Left lobe of liver (tissue), 2 donors: ENCODE results near the gene PARP12. TPM values are rescaled to one million over a fixed set of nuclear protein-coding genes. Genes with fewer than 3 reads are reported as not detected.
"Not testable (repeated sequence)": the region's sequence is repeated elsewhere in the genome, so short reads cannot be mapped to it uniquely, and the experiment has no call there.

Experiments used
- ATAC-seq: fragments of 200-7000 bp; cut with Tn5 transposase; one replicate; pipeline ENCODE4 v1.9.1; 2020; ENCODE audit warnings: mild to moderate bottlenecking, moderate library complexity
- DNase-seq: peaks from one replicate; pipeline ENCODE4 v3.0.0-alpha.2; 2020; ENCODE audit warnings: low spot score
- total RNA-seq: library from RNA; stranded (reverse); gene quantifications from one replicate; pipeline ENCODE4 v1.2.1, GENCODE V29; 2021
- donor health status: DM: no; HTN: no; CAD: no; lungs with moderate emphysema.
- donor health status: DM: no; HTN: yes; CAD: no.

The PARP12 gene, protein sequence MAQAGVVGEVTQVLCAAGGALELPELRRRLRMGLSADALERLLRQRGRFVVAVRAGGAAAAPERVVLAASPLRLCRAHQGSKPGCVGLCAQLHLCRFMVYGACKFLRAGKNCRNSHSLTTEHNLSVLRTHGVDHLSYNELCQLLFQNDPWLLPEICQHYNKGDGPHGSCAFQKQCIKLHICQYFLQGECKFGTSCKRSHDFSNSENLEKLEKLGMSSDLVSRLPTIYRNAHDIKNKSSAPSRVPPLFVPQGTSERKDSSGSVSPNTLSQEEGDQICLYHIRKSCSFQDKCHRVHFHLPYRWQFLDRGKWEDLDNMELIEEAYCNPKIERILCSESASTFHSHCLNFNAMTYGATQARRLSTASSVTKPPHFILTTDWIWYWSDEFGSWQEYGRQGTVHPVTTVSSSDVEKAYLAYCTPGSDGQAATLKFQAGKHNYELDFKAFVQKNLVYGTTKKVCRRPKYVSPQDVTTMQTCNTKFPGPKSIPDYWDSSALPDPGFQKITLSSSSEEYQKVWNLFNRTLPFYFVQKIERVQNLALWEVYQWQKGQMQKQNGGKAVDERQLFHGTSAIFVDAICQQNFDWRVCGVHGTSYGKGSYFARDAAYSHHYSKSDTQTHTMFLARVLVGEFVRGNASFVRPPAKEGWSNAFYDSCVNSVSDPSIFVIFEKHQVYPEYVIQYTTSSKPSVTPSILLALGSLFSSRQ
- total RNA-seq, result 17.8 TPM

DNA sequence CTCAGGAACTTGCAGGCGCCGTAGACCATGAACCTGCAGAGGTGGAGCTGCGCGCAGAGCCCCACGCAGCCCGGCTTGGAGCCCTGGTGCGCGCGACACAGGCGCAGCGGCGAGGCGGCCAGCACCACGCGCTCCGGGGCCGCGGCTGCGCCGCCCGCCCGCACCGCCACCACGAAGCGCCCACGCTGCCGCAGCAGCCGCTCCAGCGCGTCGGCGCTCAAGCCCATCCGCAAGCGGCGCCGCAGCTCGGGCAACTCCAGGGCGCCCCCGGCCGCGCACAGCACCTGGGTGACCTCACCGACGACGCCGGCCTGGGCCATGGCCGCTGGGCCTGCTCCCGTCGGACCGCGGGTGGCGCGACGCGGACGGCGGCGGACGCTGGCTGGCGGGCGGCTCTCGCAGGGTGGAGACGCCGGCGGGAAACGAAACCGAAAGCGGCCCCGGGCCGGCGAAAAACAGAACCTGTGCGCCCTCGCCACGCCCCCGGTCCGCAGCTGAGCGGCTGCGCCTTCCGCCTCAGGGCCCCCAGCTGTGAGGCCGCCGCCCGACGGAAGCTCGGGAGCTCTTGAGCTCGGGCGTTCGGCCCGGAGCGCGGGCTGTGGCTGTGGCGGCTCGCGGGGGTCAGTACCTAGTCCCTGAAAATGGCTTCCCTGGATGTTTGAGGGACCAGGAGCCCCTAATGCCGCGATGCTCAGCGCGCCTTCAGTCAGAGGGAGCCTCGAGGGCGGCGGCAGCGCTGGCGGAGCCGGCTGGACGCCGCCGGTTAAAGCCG lies at the start of gene PARP12:
Gene PARP12 (minus strand): TSS at position 424 of the 772 bp plus-strand sequence. CDS start 104 bp downstream, at position 320.
- peak; percentile 94 for DNase-seq
- ATAC-seq, result peak; percentile 90

DNA sequence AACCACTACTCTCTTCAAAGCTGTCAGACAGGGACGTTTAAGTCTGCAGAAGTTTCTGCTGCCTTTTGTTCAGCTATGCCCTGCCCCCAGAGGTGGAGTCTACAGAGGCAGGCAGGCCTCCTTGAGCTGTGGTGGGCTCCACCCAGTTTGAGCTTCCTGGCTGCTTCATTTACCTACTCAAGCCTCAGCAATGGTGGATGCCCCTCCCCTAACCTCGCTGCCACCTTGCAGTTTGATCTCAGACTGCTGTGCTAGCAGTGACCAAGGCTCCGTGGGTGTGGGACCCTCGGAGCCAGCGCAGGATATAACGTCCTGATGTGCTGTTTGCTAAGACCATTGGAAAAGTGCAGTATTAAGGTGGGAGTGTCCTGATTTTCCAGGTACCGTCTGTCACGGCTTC lies 46.0 kb upstream of the PARP12 start:
- not testable (repeated sequence) for DNase-seq, ATAC-seq

DNA sequence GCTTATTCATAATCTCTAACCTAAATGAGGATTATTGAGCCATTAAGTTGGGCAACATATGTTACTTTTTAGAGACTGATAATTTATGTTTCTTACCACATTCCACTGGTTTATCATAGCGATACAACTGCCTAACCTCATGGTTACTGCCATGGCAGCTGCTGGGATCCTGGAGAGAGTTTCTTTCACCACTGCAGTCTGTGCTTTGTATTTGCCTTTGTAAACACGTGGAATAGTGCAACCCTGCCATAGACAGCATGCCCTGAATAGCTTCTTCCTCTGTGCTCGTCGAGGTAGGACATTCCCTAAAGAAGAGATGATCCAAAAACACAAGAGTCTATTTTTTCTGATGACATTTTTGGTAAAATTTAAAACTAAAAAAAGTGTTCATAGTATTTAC lies 33.7 kb upstream of the PARP12 start:
- ATAC-seq (no peak), DNase-seq (no peak)

DNA sequence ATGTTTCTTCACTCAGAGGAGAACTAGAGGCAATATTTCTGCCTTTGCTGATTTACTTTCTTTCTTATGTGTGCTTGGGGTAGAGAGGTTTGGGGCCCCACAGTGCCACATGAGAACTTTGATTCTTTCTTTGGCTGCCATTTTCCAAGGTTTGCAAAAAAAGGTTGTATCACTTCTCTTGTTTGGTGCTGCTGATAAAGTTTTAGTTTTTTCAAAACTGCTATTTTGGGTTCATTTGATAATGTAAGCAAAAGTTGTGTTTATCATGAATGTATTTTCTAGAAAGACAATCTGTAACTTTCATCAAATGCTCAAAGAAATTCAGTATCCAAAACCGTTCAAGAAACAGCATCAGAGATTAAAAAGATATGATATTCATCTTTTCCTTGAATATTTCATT lies 30.6 kb upstream of the PARP12 start:
- DNase-seq, result no peak
- ATAC-seq, result no peak

DNA sequence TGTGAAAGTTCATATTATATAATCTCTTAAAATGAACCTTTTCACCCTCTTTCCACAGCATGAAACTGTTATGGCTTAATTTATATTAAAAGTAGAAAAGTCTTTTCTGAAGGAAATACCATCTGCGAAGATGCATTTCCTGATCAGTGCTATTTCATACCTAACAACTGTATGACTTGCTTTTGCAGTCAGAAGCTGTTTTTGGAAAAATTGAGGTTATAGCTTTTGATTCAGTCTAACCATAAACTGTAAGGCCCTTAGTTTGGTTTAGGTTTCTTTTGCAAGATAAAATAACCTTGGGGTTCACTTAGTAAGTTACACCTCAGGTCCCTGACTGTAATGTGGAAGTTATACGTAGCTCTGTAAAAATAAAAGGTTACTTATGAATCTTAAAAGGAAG lies 22.7 kb upstream of the PARP12 start:
- DNase-seq, result no peak
- ATAC-seq, result no peak

DNA sequence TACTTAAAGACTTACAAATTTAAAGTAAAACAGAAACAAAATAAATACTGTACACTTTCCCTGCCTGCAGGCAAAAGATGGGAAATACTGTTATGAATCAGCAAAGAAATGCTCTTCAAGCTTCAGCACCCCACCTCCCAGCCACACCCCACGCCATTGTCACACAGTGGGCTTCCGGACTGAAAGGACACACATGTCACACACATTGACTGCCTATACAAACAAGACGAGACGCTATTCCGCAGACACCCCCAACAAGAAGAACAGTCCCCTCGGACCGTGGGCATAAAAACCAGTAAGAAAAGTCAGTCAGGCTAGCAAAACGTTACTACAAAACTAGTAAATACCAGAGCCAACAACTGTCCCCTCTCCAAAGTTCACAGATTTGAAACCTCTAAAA lies 22.2 kb upstream of the PARP12 start:
- no peak for ATAC-seq
- no peak for DNase-seq

DNA sequence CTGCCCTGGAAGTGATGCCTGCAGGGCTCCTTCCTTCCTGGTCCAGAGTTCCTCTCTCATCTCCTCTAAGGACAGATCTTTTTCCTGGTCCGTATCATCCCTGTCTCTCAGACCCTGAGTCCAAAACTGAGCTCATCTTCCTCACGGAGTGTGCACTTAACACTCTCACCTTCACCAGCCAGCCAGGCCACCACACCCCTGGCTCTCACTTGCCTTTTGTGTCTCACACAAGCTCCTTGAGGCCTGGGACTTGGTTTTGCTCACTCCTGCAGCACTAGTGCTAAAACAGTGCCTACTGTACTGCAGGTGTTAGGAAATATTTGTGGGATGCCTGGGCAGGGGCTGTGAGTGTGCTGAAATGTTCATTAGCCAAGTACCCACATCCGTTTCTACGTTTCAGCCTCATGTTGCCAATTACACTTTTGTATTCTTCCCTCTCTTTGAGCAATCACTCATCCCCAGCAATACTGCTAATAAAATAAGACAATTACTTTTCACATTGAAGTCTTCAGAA lies 21.4 kb upstream of the PARP12 start:
- DNase-seq, result no peak
- no peak for ATAC-seq

DNA sequence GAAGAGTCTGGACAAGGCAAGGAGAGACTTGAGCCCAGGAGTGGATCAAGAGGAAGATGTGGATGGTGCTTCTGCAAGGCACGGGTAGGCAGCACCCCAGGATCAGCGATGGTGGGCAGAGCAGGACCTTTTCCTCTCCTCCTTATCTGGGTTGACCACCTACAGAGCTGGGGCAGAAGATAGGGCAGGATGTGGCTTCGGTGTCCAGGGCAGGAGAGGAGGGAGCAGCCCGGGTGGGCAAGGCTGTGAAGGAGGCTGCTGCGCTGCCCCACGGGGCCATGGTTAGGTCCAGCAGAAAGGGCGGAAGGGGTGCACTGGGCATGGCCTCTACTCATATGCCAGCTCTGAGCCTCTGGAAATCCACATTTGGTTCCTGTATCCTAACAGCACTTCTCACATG lies 20.0 kb upstream of the PARP12 start:
- DNase-seq, result no peak
- no peak for ATAC-seq

DNA sequence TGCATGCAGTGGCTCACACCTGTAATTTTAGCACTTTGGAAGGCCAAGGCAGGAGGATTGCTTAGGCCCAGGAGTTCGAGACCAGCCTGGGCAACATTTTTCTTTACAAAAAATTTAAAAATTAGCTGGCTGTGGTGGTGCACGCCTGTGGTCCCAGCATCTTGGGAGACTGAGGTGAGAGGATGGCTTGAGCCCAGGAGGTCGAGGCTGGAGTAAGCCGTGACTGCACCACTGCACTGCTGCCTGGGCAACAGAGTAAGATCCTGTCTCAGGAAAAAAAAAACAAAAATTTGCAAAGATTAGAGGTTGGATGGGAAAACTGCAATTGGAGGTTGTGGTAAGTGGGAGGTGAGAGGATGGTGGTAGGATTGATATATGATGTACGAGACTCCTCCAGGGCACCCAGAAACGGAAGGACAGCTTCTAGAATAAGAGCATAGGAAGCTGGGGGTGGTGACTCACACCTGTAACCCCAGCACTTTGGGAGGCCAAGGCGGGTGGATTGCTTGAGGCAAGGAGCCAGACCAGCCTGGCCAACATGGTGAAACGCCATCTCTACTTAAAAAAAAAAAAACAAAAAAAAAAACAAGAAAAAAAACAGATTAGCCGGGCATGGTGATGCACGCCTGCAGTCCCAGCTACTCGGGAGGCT lies 19.1 kb upstream of the PARP12 start:
- DNase-seq (no peak), ATAC-seq (no peak)

DNA sequence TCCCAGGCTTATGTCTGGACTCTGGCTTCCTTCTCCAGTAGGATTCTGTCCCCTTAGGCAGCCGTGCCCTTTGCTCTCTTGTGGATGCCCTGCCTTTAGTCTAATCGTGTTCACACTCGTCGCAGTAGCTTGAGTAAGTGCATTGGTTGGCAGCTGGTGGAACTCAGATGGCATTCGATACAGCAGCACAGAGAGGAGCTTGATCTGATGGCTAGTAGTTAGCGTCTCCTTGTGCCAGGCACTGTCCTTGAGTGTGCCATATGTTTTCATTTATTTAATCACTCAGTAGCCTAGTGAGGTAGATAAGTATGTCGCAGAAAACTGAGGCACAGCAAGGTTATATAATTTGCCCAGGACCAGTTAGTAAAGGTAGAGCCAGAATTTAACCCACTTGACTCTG lies 18.2 kb upstream of the PARP12 start:
- ATAC-seq (peak; percentile 44), DNase-seq (no peak)

DNA sequence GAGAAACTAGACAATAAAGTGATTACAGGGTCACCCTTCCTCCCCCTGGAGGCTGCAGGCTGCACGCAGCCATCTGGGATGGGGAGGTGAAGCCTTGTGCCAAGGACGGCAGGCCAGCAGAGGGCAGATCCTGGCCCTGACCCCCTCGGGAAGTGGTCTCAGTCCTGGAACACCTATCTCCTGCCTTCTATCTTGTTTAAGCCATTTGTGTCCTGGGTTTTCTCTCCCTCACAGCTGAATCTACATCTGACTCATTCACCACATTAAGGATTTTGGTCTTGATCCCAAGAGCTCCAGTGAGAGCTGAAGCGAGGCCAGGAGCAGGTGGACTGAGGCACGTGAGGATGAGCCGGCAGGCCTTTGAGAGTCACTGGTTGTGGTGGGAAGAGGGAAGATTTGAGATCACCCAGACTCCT lies 16.4 kb upstream of the PARP12 start:
- DNase-seq (no peak), ATAC-seq (peak; percentile 61)

DNA sequence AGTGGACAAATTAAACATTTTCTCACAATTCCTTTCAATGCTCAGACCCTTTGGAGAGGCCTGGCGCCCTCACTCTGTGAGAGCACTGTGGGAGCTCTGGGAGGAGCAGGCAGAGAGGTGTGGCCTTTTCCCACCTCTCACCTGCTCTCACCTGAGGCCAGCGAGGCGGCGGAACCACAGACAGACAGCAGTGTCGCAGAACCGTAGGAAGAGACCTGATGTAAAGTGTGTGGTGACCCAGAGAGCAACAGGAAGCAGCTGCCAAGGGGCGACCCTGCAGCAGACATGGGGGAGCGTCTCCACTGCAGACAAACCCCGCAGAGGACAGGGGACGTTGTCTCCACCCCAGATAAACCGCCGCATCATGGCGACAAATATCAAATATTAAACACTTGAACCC lies 15.6 kb upstream of the PARP12 start:
- DNase-seq (no peak), ATAC-seq (no peak)

DNA sequence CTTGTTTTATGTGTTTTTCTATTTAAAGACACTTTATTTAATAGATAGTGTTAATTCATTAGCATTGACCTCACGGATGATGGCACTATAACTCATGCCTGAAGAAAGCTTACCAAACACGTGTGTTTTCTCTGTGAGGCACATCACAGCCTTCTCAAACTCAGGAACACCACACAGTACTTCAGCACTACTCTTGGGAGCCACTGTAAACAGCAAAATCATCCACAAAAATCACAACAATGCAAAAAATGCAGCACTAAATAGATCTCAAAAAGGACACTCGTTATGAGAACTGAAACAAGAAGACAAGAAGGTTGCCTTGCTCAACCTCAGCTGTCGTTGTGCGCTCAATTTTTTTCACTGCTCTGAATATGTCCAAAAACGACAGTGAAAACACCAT lies 12.0 kb upstream of the PARP12 start:
- ATAC-seq, result no peak
- DNase-seq, result no peak

DNA sequence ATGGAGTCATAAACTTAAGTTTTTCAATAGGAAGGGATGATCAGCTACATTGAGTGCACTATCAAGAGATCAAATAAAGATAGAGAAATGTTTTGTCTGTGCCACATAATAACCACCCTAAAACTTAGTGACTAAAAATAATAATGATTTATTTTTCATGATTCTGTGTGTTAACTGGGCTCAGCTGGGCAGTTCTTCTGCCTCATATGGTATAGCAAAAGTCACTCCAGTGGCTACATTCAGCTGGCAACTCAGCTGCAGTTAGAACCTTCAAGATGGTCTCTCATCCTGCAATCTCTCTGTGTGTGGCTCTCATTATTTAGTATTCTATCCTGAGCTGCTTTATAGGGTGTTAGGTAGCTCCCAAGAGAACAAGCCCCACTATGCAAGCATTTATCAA lies 7.8 kb upstream of the PARP12 start:
- ATAC-seq (no peak), DNase-seq (no peak)

DNA sequence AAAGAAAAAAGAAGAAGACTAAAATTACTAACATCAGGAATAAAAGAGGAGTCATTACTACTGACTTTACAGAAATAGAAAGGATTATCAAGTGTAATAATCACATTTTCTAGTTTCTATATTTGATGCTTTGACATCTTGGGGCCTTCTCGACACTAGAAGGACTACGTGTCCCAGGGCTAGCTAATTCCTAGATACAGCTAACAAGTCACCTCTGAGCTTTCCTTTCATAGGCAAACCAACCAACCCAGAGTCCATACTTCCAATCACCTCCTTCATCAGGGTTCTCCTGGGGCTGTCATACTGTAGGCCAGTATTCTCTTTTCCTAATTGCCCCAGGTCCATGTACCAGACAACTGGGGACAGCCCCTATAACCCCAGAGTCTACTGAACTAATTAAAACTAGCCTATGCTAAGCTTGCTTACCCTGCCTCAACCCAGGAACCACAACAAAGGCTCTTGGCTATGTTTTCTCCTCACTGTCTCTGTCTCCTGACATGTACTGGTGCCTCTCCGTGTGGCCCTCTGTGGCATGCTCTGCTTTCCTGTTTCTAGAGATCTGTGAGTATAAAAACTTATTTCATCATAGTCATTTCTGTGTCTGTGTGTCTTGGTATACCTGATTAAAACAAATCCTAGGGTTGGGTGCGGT lies 6.7 kb upstream of the PARP12 start:
- DNase-seq (no peak), ATAC-seq (no peak)

DNA sequence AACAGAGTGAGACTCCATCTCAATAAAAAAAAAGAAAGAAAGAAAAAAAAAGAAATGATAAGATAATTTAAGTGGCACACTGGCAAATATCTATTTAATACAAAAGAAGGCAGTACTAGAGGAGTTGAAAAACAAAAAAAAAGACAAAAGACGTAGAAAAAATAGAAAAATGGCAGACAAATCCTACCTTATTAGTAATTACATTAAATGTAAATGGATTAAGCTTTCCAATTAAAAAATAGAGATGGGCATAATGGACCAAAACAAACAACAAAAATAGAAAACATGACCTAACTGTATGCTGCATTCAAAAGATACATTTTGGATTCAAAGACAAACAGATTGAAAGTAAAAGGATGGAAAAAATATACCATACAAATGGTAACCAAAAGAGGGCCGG lies 5.3 kb upstream of the PARP12 start:
- no peak for ATAC-seq
- DNase-seq, result no peak

DNA sequence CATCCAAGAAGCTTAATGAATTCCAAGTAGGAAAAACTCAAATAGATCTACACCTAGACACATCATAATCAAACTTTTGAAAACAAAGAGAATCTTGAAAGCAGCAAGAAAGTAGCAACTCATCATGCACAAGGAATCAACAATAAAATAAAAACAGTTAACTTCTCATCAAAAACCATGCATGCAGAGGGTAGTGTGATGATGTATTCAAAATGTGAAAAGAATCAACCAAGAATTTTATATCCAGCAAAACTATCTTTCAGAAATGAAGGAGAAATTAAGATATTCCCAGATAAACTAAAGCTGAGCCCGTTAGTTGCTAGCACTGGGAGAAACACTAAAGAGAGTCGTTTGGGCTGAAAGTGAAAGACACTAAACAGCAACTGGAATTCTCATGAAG lies 4.3 kb upstream of the PARP12 start:
- ATAC-seq (no peak), DNase-seq (no peak)

DNA sequence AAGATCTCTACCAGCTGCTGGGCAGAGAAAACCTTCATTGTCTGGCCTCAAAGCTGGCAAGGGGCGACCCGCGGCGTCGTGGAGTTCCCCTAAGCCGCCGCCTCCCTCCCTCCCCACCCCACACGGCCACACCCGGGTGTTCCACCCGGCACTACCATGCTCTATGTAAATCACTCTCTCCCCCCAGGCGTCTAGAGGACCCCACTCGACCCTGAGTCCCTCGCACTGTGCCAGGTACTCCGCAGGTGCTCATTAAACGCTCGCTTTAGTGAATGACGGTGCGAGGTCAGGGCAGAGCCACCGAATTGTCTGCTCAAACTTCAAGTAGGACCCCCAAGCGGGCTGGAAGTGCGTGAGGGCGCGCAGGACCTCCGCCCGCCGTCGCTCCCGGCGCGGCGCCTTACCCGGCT lies 628 bp downstream of the PARP12 start:
- ATAC-seq (peak; percentile 7), DNase-seq (no peak)

DNA sequence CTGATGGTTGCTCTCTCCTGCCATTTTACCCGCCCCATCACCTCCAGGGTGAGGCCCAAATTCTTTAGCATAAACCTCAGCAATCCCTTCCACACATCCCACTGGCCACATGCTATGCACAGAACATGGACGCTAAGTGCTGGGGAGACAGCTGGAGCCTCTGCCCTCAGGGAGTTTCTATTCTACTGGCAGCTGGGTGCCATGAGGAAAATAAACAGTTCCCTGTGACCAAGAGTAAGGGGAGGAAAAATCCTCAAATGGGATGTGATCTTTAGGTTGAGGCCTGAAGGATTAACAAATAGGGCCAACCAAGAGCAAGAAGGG lies 1.2 kb downstream of the PARP12 start:
- ATAC-seq, result no peak
- DNase-seq, result no peak

DNA sequence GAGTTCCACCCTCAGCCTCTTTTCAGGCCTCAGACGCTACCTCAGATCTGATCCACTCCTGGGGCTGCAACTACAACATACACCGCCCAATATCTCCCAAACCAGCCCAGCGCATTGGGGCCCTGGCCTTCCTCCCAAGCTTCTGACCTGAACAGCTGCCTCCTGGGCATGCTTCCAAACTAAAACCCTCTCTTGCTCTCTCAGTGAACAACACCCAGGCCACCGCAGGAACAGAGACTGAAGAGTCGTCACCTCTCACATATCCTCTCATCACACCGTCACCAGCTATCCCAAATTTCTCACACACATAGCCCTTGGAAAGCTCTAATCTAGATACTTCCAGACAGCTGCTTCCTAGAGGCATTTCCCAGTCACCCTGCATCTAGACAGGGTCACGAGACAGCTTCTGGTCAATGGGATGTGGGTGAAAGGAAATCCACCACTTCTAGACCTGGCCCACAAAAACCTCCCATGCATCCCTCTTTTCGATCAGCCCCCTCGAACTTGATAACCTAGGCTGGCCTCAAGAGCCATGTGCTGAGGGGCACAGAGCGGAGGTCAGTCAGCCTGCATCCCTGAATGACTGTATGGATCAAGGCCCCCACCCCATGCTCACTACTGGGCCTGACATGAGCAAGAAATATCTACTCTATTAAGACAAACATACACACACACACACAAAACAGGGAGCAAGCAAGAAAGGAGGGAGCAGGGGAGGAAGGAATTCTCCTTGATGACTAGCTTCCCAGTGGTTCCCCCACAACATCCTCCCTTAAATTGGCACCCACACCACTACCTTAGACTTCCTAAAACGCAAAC lies 1.8 kb downstream of the PARP12 start:
- DNase-seq (peak; percentile 59), ATAC-seq (peak; percentile 27)
